Measurements from ENCODE around the gene CNOT8.

GRCh38 chr5:154815025-154815424, 43.4 kb upstream of the CNOT8 start:
- TF ChIP-seq CTCF (conservative IDR thresholded peaks at IDR 0.05) (no peak), ZFX (IDR thresholded peaks at IDR 0.05) (no peak)

Data from C4-2B (cell line).